WTC11 (cell line): ENCODE data around the gene MMP23B. TPM values are rescaled to one million over a fixed set of nuclear protein-coding genes. Genes with fewer than 3 reads are reported as not detected.

ENCODE experiments used
- ATAC-seq: fragments of 200-7000 bp; cut with Tn5 transposase; 2 replicates; pipeline ENCODE4 v1.10.0; 2021; ENCODE audit warnings: mild to moderate bottlenecking, moderate library complexity
- CTCF ChIA-PET: fragments of 300-600 bp; sonication (Branson Sonifier 250); formaldehyde crosslinking; loops from one replicate; lab custom pipeline; 2021; ENCODE audit warnings: antibody characterized with exemption; lab: Charles Lee
- POLR2A ChIA-PET: fragments of 350-600 bp; sonication (Branson Sonifier 250); formaldehyde crosslinking; loops from one replicate; lab custom pipeline; 2021; ENCODE audit warnings: antibody characterized with exemption; lab: Charles Lee
- DNase-seq: peaks from one replicate; pipeline ENCODE4 v3.0.0; 2021; ENCODE audit warnings: low spot score
- H3K27ac Mint-ChIP-seq: 2 replicates; pipeline ENCODE4 v1.8.0; 2021; ENCODE audit warnings: mixed read lengths
- H3K27me3 Mint-ChIP-seq: 2 replicates; pipeline ENCODE4 v1.8.0; 2021; ENCODE audit warnings: low read depth, mild to moderate bottlenecking, moderate library complexity, mixed read lengths
- H3K36me3 Mint-ChIP-seq: 2 replicates; pipeline ENCODE4 v1.8.0; 2021; ENCODE audit warnings: mixed read lengths
- H3K4me1 Mint-ChIP-seq: 2 replicates; pipeline ENCODE4 v1.8.0; 2022; ENCODE audit warnings: mixed read lengths
- H3K4me3 Mint-ChIP-seq: 2 replicates; pipeline ENCODE4 v1.8.0; 2021; ENCODE audit warnings: mild to moderate bottlenecking, moderate library complexity, mixed read lengths
- H3K9me3 Mint-ChIP-seq: 2 replicates; pipeline ENCODE4 v1.8.0; 2021; ENCODE audit warnings: mixed read lengths
- AR ChIP-seq: fragments of 250-450 bp; sonication (Bioruptor Pico); IDR thresholded peaks from 2 replicates; pipeline ENCODE4 v1.9.0; 2021; ENCODE audit warnings: mild to moderate bottlenecking
- CTCF ChIP-seq: fragments of 200-600 bp; IDR thresholded peaks from 2 replicates; pipeline ENCODE4 v1.8.0; 2022; ENCODE audit warnings: antibody characterized with exemption
- E2F1 ChIP-seq: sonication (generic); formaldehyde crosslinking; IDR thresholded peaks from 2 replicates; pipeline ENCODE4 v1.8.0; 2022; ENCODE audit warnings: mild to moderate bottlenecking, missing genetic modification reagents
- EMX1 ChIP-seq: fragments of 250-450 bp; sonication (Bioruptor Pico); IDR thresholded peaks from 2 replicates; pipeline ENCODE4 v1.8.0; 2021; ENCODE audit warnings: mild to moderate bottlenecking
- GRHL2 ChIP-seq: fragments of 250-450 bp; sonication (Bioruptor Pico); IDR thresholded peaks from 2 replicates; pipeline ENCODE4 v1.8.0; 2022; ENCODE audit warnings: mild to moderate bottlenecking, moderate library complexity; ENCODE audit not compliant: insufficient replicate concordance, severe bottlenecking
- HMGXB4 ChIP-seq: sonication (generic); formaldehyde crosslinking; IDR thresholded peaks from 2 replicates; pipeline ENCODE4 v1.8.1; 2023; ENCODE audit warnings: mild to moderate bottlenecking, moderate library complexity, missing genetic modification reagents
- IRF1 ChIP-seq: sonication (generic); formaldehyde crosslinking; IDR thresholded peaks from 2 replicates; pipeline ENCODE4 v1.8.0; 2023; ENCODE audit warnings: missing genetic modification reagents
- IRF2 ChIP-seq: sonication (generic); formaldehyde crosslinking; IDR thresholded peaks from 2 replicates; pipeline ENCODE4 v1.8.0; 2022; ENCODE audit warnings: low read depth, missing genetic modification reagents, borderline replicate concordance
- NR1H2 ChIP-seq: sonication (generic); formaldehyde crosslinking; IDR thresholded peaks from 2 replicates; pipeline ENCODE4 v1.9.0; 2021; ENCODE audit warnings: mild to moderate bottlenecking, moderate library complexity, missing genetic modification reagents
- ZNF121 ChIP-seq: sonication (generic); formaldehyde crosslinking; IDR thresholded peaks from 2 replicates; pipeline ENCODE4 v1.8.0; 2023; ENCODE audit warnings: missing genetic modification reagents
- ZNF232 ChIP-seq: sonication (generic); formaldehyde crosslinking; IDR thresholded peaks from 2 replicates; pipeline ENCODE4 v1.8.0; 2022; ENCODE audit warnings: mild to moderate bottlenecking, missing genetic modification reagents
- ZNF317 ChIP-seq: sonication (generic); formaldehyde crosslinking; IDR thresholded peaks from 2 replicates; pipeline ENCODE4 v1.8.1; 2023; ENCODE audit warnings: low read depth, mild to moderate bottlenecking, moderate library complexity, missing genetic modification reagents, borderline replicate concordance
- ZNF396 ChIP-seq: fragments of 250-450 bp; sonication (Bioruptor Pico); IDR thresholded peaks from 2 replicates; pipeline ENCODE4 v1.8.0; 2021; ENCODE audit warnings: mild to moderate bottlenecking, moderate library complexity, borderline replicate concordance
- ZNF671 ChIP-seq: fragments of 250-450 bp; sonication (Bioruptor Pico); IDR thresholded peaks from 2 replicates; pipeline ENCODE4 v1.8.0; 2021; ENCODE audit warnings: mild to moderate bottlenecking
- total RNA-seq: library from RNA; stranded (reverse); gene quantifications from 3 replicates; pipeline ENCODE4 v1.2.3, GENCODE V29; 2021

Gene MMP23B
- total RNA-seq, 1 experiment from 2014 or later: 20.0 TPM

- TF ChIP-seq E2F1 (CRISPR knock-in tag) (no peak), GRHL2 (CRISPR knock-in tag) (no peak), ZNF671 (CRISPR knock-in tag) (no peak), IRF2 (no peak), ZNF396 (CRISPR knock-in tag) (no peak), ZNF317 (no peak), ZNF232 (CRISPR knock-in tag) (no peak), HMGXB4 (CRISPR knock-in tag) (no peak)
- TF ChIP-seq, all 79 proteins: peak for 0
These were observed 14.0 kb upstream of the MMP23B start (continued) for GRCh38 chr1:1617925-1618324.

GRCh38 chr1:1618396-1619068 lies 13.4 kb upstream of the MMP23B start:
- ChIA-PET POLR2A (interaction anchor here (1.1 kb wide), 1 partner anchor 12 kb away, joined by 3 read pairs; no protein-coding TSS in a partner anchor), CTCF (interaction anchor here (1.3 to 4.4 kb wide), 2 partner anchors 11 to 22 kb away, joined by 3 to 30 read pairs; no protein-coding TSS in a partner anchor)
- DNase-seq: no peak
- H3K27ac Mint-ChIP-seq: no peak overlapping the region
- H3K36me3 Mint-ChIP-seq: 0 out of 2 replicates have a peak, but pooled peaks cover 3% of the 10 kb centered on the region
- H3K27me3 Mint-ChIP-seq: no peaks in the 10 kb centered on the region
- no peaks in the 10 kb centered on the region for H3K9me3 Mint-ChIP-seq
- TF ChIP-seq AR (CRISPR knock-in tag) (no peak), NR1H2 (CRISPR knock-in tag) (0 out of 2 replicates have a peak, but pooled peaks have one; percentile 44)
- peaks cover 17% of the 10 kb centered on the region for H3K4me1 Mint-ChIP-seq
- no peak overlapping the region for H3K4me3 Mint-ChIP-seq
- ATAC-seq: no peak

GRCh38 chr1:1619917-1620361 lies 12.0 kb upstream of the MMP23B start:
- POLR2A ChIA-PET: no interaction called here
- CTCF ChIA-PET: interaction anchor here (0.5 to 4.4 kb wide), 9 partner anchors 9 to 81 kb away, joined by 3 to 30 read pairs (median 4); partner anchors contain the start of gene MMP23B
- no peaks in the 10 kb centered on the region for H3K36me3 Mint-ChIP-seq
- ATAC-seq (peak; percentile 25), DNase-seq (peak; percentile 67)
- peaks cover 3% of the 10 kb centered on the region for H3K4me1 Mint-ChIP-seq
- H3K27me3 Mint-ChIP-seq: no peaks in the 10 kb centered on the region
- H3K27ac Mint-ChIP-seq: peak overlapping the region; percentile 23; the same call in 1 of the 2 replicates
- H3K9me3 Mint-ChIP-seq: no peaks in the 10 kb centered on the region
- TF ChIP-seq CTCF: peak; percentile 53
- TF ChIP-seq ZNF121 (CRISPR knock-in tag): 0 out of 2 replicates have a peak, but pooled peaks have one; percentile 3
- TF ChIP-seq IRF1 (CRISPR knock-in tag): no peak
- TF ChIP-seq EMX1: no peak
- no peak overlapping the region for H3K4me3 Mint-ChIP-seq
